Prostate gland (tissue), 2 donors: ENCODE data around the gene PTPRM.

ENCODE experiments used
- POLR2AphosphoS5 ChIP-seq: sonication (generic); formaldehyde crosslinking; IDR thresholded peaks from one replicate; pipeline ENCODE4 v1.6.1; 2017; ENCODE audit warnings: antibody characterized with exemption
- TF ChIP-seq, protein P1 (sequence below), 4 experiments: fragments of 200-600 bp in 2 of 4; fragments of 450-650 bp in 2 of 4; sonication (generic) in 2 of 4; IDR thresholded peaks; 1 replicate in 3 of 4; 2 replicates in 1 of 4; pipeline ENCODE4 v1.5.1; 2016 to 2019; ENCODE audit warnings: antibody characterized with exemption in 4 of 4, mild to moderate bottlenecking in 2 of 4, moderate library complexity in 2 of 4

DNA sequence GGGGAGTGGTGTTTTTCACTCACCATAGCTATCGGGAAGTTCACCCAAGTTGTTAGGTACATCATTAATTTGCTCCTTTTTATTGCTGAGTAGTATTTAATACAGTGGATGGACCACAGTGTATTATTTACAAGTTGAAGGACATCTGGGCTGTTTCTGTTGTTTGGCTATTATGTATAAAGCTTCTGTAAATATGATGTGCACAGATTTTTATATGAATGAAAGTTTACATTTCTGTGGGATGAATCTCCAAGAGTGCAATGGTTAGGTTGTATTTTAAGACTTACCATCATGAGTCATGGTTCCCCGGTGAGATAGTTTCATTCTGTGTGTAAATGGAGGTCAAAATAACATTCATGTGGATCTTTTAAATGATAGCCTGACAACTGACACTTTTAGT, 337.4 kb downstream of the PTPRM start:
- no peak for TF ChIP-seq POLR2AphosphoS5
- TF ChIP-seq, protein P1, sequence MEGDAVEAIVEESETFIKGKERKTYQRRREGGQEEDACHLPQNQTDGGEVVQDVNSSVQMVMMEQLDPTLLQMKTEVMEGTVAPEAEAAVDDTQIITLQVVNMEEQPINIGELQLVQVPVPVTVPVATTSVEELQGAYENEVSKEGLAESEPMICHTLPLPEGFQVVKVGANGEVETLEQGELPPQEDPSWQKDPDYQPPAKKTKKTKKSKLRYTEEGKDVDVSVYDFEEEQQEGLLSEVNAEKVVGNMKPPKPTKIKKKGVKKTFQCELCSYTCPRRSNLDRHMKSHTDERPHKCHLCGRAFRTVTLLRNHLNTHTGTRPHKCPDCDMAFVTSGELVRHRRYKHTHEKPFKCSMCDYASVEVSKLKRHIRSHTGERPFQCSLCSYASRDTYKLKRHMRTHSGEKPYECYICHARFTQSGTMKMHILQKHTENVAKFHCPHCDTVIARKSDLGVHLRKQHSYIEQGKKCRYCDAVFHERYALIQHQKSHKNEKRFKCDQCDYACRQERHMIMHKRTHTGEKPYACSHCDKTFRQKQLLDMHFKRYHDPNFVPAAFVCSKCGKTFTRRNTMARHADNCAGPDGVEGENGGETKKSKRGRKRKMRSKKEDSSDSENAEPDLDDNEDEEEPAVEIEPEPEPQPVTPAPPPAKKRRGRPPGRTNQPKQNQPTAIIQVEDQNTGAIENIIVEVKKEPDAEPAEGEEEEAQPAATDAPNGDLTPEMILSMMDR (IDR thresholded peaks at IDR 0.05): no peak
